HG02943 (cell line): Measurements from ENCODE around the gene KPNA4.
"Not testable (repeated sequence)": the region's sequence is repeated elsewhere in the genome, so short reads cannot be mapped to it uniquely, and the experiment has no call there.

Experiments
- ATAC-seq: cut with Tn5 transposase; IDR thresholded peaks from one replicate; pipeline ENCODE4 v1.9.1; 2021; ENCODE audit warnings: mild to moderate bottlenecking, low read depth, moderate library complexity; ENCODE audit not compliant: unreplicated experiment

Gene KPNA4

GRCh38 chr3:160565442-160566403, at the start of gene KPNA4:
Gene KPNA4 (minus strand): TSS chr3:160565571. CDS start chr3:160565282, 289 bp downstream.
- ATAC-seq: peak; percentile 91

GRCh38 chr3:160613661-160614060, 48.3 kb upstream of the KPNA4 start:
- ATAC-seq: no peak

GRCh38 chr3:160612386-160613075, 47.2 kb upstream of the KPNA4 start:
- no peak for ATAC-seq

GRCh38 chr3:160611141-160611540, 45.8 kb upstream of the KPNA4 start:
- ATAC-seq: no peak

- no peak for ATAC-seq
These were observed 43.5 kb upstream of the KPNA4 start for GRCh38 chr3:160608870-160609269.

- no peak for ATAC-seq
These were observed 42.5 kb upstream of the KPNA4 start for GRCh38 chr3:160607826-160608225.

- no peak for ATAC-seq
These were observed 39.9 kb upstream of the KPNA4 start for GRCh38 chr3:160605315-160605714.

GRCh38 chr3:160603845-160604244, 38.5 kb upstream of the KPNA4 start:
- ATAC-seq: not testable (repeated sequence)

GRCh38 chr3:160602259-160602658, 36.9 kb upstream of the KPNA4 start:
- no peak for ATAC-seq

- no peak for ATAC-seq
These were observed 35.9 kb upstream of the KPNA4 start for GRCh38 chr3:160601288-160601687.

- ATAC-seq: no peak
These were observed 33.5 kb upstream of the KPNA4 start for GRCh38 chr3:160598865-160599264.

GRCh38 chr3:160588023-160588422, 22.7 kb upstream of the KPNA4 start:
- no peak for ATAC-seq

- no peak for ATAC-seq
These were observed 21.7 kb upstream of the KPNA4 start for GRCh38 chr3:160587105-160587504.

- ATAC-seq: no peak
These were observed 21.3 kb upstream of the KPNA4 start for GRCh38 chr3:160586679-160587078.

- no peak for ATAC-seq
These were observed 18.1 kb upstream of the KPNA4 start for GRCh38 chr3:160583451-160583850.

- no peak for ATAC-seq
These were observed 15.6 kb upstream of the KPNA4 start for GRCh38 chr3:160580938-160581337.

GRCh38 chr3:160577556-160578195, 12.3 kb upstream of the KPNA4 start:
- ATAC-seq: no peak

- ATAC-seq: no peak
These were observed 11.7 kb upstream of the KPNA4 start for GRCh38 chr3:160577093-160577492.

GRCh38 chr3:160576621-160577020, 11.2 kb upstream of the KPNA4 start:
- no peak for ATAC-seq

GRCh38 chr3:160575589-160575988, 10.2 kb upstream of the KPNA4 start:
- no peak for ATAC-seq

- no peak for ATAC-seq
These were observed 9.3 kb upstream of the KPNA4 start for GRCh38 chr3:160574636-160575035.
